HEK293 (cell line): ENCODE data around the gene TRDMT1.

Experiments
- AEBP2 ChIP-seq: fragments of 450-650 bp; formaldehyde crosslinking; IDR thresholded peaks from 2 replicates; pipeline ENCODE4 v1.5.1; 2016; ENCODE audit warnings: missing biosample characterization, missing genetic modification characterization, borderline replicate concordance
- BCL6B ChIP-seq: fragments of 450-650 bp; formaldehyde crosslinking; IDR thresholded peaks from 2 replicates; pipeline ENCODE4 v1.5.1; 2017; ENCODE audit warnings: missing biosample characterization, missing genetic modification characterization
- SALL2 ChIP-seq: fragments of 450-650 bp; formaldehyde crosslinking; IDR thresholded peaks from 2 replicates; pipeline ENCODE4 v1.5.0; 2017; ENCODE audit warnings: missing biosample characterization, mild to moderate bottlenecking, missing genetic modification characterization, borderline replicate concordance
- ZBTB1 ChIP-seq: fragments of 450-650 bp; formaldehyde crosslinking; IDR thresholded peaks from 2 replicates; pipeline ENCODE4 v1.5.1; 2016; ENCODE audit warnings: missing biosample characterization, missing genetic modification characterization
- ZBTB11 ChIP-seq: fragments of 450-650 bp; formaldehyde crosslinking; conservative IDR thresholded peaks from 2 replicates; pipeline ENCODE4 v1.5.1; 2016; ENCODE audit warnings: low read depth, missing biosample characterization, missing genetic modification characterization
- ZBTB17 ChIP-seq: fragments of 450-650 bp; formaldehyde crosslinking; IDR thresholded peaks from 2 replicates; pipeline ENCODE4 v1.5.1; 2016; ENCODE audit warnings: missing biosample characterization, missing genetic modification characterization
- ZNF132 ChIP-seq: fragments of 450-650 bp; formaldehyde crosslinking; IDR thresholded peaks from 2 replicates; pipeline ENCODE4 v1.5.1; 2017; ENCODE audit warnings: missing biosample characterization, missing genetic modification characterization, borderline replicate concordance
- ZNF140 ChIP-seq: fragments of 450-650 bp; formaldehyde crosslinking; IDR thresholded peaks from 2 replicates; pipeline ENCODE4 v1.5.1; 2016; ENCODE audit warnings: missing biosample characterization, missing genetic modification characterization
- ZNF175 ChIP-seq: fragments of 450-650 bp; formaldehyde crosslinking; IDR thresholded peaks from 2 replicates; pipeline ENCODE4 v1.5.1; 2016; ENCODE audit warnings: missing biosample characterization, missing genetic modification characterization
- ZNF19 ChIP-seq: fragments of 450-650 bp; formaldehyde crosslinking; IDR thresholded peaks from 2 replicates; pipeline ENCODE4; 2016; ENCODE audit warnings: missing biosample characterization, missing genetic modification characterization, low read depth
- ZNF26 ChIP-seq: fragments of 450-650 bp; formaldehyde crosslinking; IDR thresholded peaks from 2 replicates; pipeline ENCODE4 v1.5.1; 2016; ENCODE audit warnings: missing biosample characterization, missing genetic modification characterization
- ZNF280C ChIP-seq: fragments of 450-650 bp; formaldehyde crosslinking; IDR thresholded peaks from 2 replicates; pipeline ENCODE4 v1.5.1; 2016; ENCODE audit warnings: missing biosample characterization, missing genetic modification characterization
- ZNF404 ChIP-seq: fragments of 450-650 bp; formaldehyde crosslinking; IDR thresholded peaks from 2 replicates; pipeline ENCODE4 v1.5.1; 2017; ENCODE audit warnings: missing biosample characterization, missing genetic modification characterization
- ZNF530 ChIP-seq: fragments of 450-650 bp; formaldehyde crosslinking; IDR thresholded peaks from 2 replicates; pipeline ENCODE4 v1.5.1; 2016; ENCODE audit warnings: low read depth, missing biosample characterization, missing genetic modification characterization
- ZNF555 ChIP-seq: fragments of 450-650 bp; formaldehyde crosslinking; conservative IDR thresholded peaks from 2 replicates; pipeline ENCODE4 v1.5.1; 2017; ENCODE audit warnings: missing biosample characterization, mild to moderate bottlenecking, missing genetic modification characterization, inconsistent platforms
- ZNF561 ChIP-seq: fragments of 450-650 bp; IDR thresholded peaks from 2 replicates; pipeline ENCODE4 v1.5.1; 2018; ENCODE audit warnings: missing biosample characterization, missing genetic modification characterization, borderline replicate concordance
- ZNF623 ChIP-seq: fragments of 450-650 bp; formaldehyde crosslinking; IDR thresholded peaks from 2 replicates; pipeline ENCODE4 v1.5.1; 2016; ENCODE audit warnings: missing biosample characterization, missing genetic modification characterization
- ZNF660 ChIP-seq: fragments of 450-650 bp; IDR thresholded peaks from 2 replicates; pipeline ENCODE4 v1.5.1; 2018; ENCODE audit warnings: missing biosample characterization, mild to moderate bottlenecking, missing genetic modification characterization
- ZNF837 ChIP-seq: fragments of 450-650 bp; formaldehyde crosslinking; IDR thresholded peaks from 2 replicates; pipeline ENCODE4 v1.5.1; 2016; ENCODE audit warnings: missing biosample characterization, missing genetic modification characterization
- TF ChIP-seq, protein P1 (sequence below): fragments of 450-650 bp; formaldehyde crosslinking; IDR thresholded peaks from 2 replicates; pipeline ENCODE4 v1.5.1; 2016; ENCODE audit warnings: missing biosample characterization, missing genetic modification characterization
- TF ChIP-seq, protein P2 (sequence below): fragments of 450-650 bp; formaldehyde crosslinking; IDR thresholded peaks from 2 replicates; pipeline ENCODE4 v1.5.1; 2016; ENCODE audit warnings: missing biosample characterization, missing genetic modification characterization
- TF ChIP-seq, protein P3 (sequence below): fragments of 450-650 bp; formaldehyde crosslinking; IDR thresholded peaks from 2 replicates; pipeline ENCODE4 v1.5.1; 2016; ENCODE audit warnings: missing biosample characterization, missing genetic modification characterization

TRDMT1 gene

GRCh38 chr10:17199351-17199804, 2.1 kb downstream of the TRDMT1 start (continued):
- TF ChIP-seq, protein P1, sequence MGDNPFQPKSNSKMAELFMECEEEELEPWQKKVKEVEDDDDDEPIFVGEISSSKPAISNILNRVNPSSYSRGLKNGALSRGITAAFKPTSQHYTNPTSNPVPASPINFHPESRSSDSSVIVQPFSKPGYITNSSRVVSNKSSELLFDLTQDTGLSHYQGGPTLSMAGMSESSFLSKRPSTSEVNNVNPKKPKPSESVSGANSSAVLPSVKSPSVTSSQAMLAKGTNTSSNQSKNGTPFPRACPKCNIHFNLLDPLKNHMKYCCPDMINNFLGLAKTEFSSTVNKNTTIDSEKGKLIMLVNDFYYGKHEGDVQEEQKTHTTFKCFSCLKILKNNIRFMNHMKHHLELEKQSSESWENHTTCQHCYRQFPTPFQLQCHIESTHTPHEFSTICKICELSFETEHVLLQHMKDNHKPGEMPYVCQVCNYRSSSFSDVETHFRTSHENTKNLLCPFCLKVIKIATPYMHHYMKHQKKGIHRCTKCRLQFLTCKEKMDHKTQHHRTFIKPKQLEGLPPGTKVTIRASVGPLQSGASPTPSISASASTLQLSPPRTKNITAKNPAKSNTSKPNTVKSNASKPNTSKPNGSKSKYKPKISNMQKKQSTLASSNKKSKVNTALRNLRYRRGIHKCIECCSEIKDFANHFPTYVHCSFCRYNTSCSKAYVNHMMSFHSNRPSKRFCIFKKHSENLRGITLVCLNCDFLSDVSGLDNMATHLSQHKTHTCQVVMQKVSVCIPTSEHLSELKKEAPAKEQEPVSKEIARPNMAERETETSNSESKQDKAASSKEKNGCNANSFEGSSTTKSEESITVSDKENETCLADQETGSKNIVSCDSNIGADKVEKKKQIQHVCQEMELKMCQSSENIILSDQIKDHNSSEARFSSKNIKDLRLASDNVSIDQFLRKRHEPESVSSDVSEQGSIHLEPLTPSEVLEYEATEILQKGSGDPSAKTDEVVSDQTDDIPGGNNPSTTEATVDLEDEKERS (tag by site-specific recombination) = no peak
- TF ChIP-seq, protein P2, sequence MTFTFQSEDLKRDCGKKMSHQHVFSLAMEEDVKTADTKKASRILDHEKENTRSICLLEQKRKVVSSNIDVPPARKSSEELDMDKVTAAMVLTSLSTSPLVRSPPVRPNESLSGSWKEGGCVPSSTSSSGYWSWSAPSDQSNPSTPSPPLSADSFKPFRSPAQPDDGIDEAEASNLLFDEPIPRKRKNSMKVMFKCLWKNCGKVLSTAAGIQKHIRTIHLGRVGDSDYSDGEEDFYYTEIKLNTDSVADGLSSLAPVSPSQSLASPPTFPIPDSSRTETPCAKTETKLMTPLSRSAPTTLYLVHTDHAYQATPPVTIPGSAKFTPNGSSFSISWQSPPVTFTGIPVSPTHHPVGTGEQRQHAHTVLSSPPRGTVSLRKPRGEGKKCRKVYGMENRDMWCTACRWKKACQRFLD (tag by site-specific recombination) = no peak
- no peak for TF ChIP-seq ZNF280C (tag by site-specific recombination)
- TF ChIP-seq ZNF623 (tag by site-specific recombination) = no peak
- TF ChIP-seq ZNF530 (tag by site-specific recombination) = no peak
- no peak for TF ChIP-seq AEBP2 (tag by site-specific recombination)
- TF ChIP-seq, protein P3, sequence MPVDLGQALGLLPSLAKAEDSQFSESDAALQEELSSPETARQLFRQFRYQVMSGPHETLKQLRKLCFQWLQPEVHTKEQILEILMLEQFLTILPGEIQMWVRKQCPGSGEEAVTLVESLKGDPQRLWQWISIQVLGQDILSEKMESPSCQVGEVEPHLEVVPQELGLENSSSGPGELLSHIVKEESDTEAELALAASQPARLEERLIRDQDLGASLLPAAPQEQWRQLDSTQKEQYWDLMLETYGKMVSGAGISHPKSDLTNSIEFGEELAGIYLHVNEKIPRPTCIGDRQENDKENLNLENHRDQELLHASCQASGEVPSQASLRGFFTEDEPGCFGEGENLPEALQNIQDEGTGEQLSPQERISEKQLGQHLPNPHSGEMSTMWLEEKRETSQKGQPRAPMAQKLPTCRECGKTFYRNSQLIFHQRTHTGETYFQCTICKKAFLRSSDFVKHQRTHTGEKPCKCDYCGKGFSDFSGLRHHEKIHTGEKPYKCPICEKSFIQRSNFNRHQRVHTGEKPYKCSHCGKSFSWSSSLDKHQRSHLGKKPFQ (tag by site-specific recombination) = no peak
- TF ChIP-seq ZBTB17 (tag by site-specific recombination) = peak; percentile 94
- TF ChIP-seq BCL6B (tag by site-specific recombination) = no peak
- no peak for TF ChIP-seq ZNF26 (tag by site-specific recombination)
- TF ChIP-seq ZNF561 (tag by site-specific recombination) = no peak; the same call in 1 of the 2 replicates
- TF ChIP-seq ZNF140 (tag by site-specific recombination) = no peak
- TF ChIP-seq ZBTB1 (tag by site-specific recombination) = no peak
- 0 out of 2 replicates have a peak, but pooled peaks have one; percentile 41 for TF ChIP-seq ZNF660 (tag by site-specific recombination)
- no peak for TF ChIP-seq ZBTB11 (tag by site-specific recombination)
- TF ChIP-seq SALL2 (tag by site-specific recombination) = no peak
- TF ChIP-seq ZNF837 (tag by site-specific recombination) = no peak
- no peak for TF ChIP-seq ZNF555 (tag by site-specific recombination)
- no peak for TF ChIP-seq ZNF404 (tag by site-specific recombination)
- no peak for TF ChIP-seq ZNF175
- no peak for TF ChIP-seq ZNF132 (tag by site-specific recombination)
- no peak for TF ChIP-seq ZNF19 (tag by site-specific recombination)
